SK-N-SH (cell line): Measurements from ENCODE around the gene ENOX2. TPM values are rescaled to one million over a fixed set of nuclear protein-coding genes. Genes with fewer than 3 reads are reported as not detected.
A peak's percentile ranks its signal among the peaks of the same experiment; 100 is the strongest.

Experiments used
- CTCF ChIA-PET: fragments of 300-600, 350-600 bp; formaldehyde crosslinking; extraction: SDS; loops from one replicate; lab custom pipeline; 2021; lab: Yijun Ruan, JAX
- POLR2A ChIA-PET: fragments of 350-600 bp; sonication (Branson Sonifier 250); formaldehyde crosslinking; extraction: SDS; loops from one replicate; lab custom pipeline; 2020; ENCODE audit warnings: antibody characterized with exemption, inconsistent platforms; lab: Yijun Ruan, JAX
- DNase-seq: peaks from one replicate; pipeline ENCODE4 v3.0.0; 2012
- H2AFZ ChIP-seq: fragments of 200-600 bp; sonication (generic); 2 replicates; pipeline ENCODE4 v1.8.1; 2016; ENCODE audit warnings: antibody characterized with exemption, mild to moderate bottlenecking, low read depth
- H3F3A ChIP-seq: fragments of 200-600 bp; sonication (generic); replicated peaks from 2 replicates; pipeline ENCODE3; 2016; ENCODE audit warnings: antibody characterized with exemption, mild to moderate bottlenecking; ENCODE audit not compliant: insufficient read depth
- H3K27ac ChIP-seq, 2 experiments: fragments of 200-500 bp in 1 of 2; fragments of 200-600 bp in 1 of 2; sonication (Bioruptor generic) in 1 of 2; sonication (generic), shearing (Covaris generic) in 1 of 2; 2 replicates each; pipeline versions ENCODE4 v1.5.1 to v1.6.1; 2014 to 2016; ENCODE audit warnings: low read depth in 2 of 2, inconsistent platforms in 1 of 2, low read length in 1 of 2, mild to moderate bottlenecking in 1 of 2, mixed read lengths in 1 of 2
- H3K27me3 ChIP-seq: fragments of 200-600 bp; sonication (generic), shearing (Covaris generic); 2 replicates; pipeline ENCODE4 v1.6.1; 2016; ENCODE audit warnings: mixed run types; ENCODE audit not compliant: insufficient read depth
- H3K36me3 ChIP-seq, 2 experiments: fragments of 200-500 bp in 1 of 2; fragments of 200-600 bp in 1 of 2; sonication (Bioruptor generic) in 1 of 2; sonication (generic) in 1 of 2; replicated peaks in 1 of 2; 2 replicates each; pipeline versions ENCODE3 to v1.5.1; 2014 to 2016; ENCODE audit warnings: low read length in 1 of 2, mild to moderate bottlenecking in 1 of 2; ENCODE audit not compliant: insufficient read depth in 2 of 2, control insufficient read depth in 1 of 2
- H3K4me1 ChIP-seq, 2 experiments: fragments of 200-500 bp in 1 of 2; fragments of 200-600 bp in 1 of 2; sonication (Bioruptor generic) in 1 of 2; sonication (generic), shearing (Covaris generic) in 1 of 2; 2 replicates each; pipeline versions ENCODE4 v1.5.1 to v1.6.1; 2014 to 2016; ENCODE audit warnings: low read depth in 1 of 2, low read length in 1 of 2, mixed run types in 1 of 2; ENCODE audit not compliant: insufficient read depth in 2 of 2, control insufficient read depth in 1 of 2
- H3K4me2 ChIP-seq: fragments of 200-600 bp; sonication (generic), shearing (Covaris generic); 2 replicates; pipeline ENCODE4 v1.6.1; 2017; ENCODE audit warnings: mixed run types
- H3K4me3 ChIP-seq, 2 experiments: fragments of 200-500 bp in 1 of 2; fragments of 200-600 bp in 1 of 2; sonication (Bioruptor generic) in 1 of 2; sonication (generic), shearing (Covaris generic) in 1 of 2; 2 replicates each; pipeline versions ENCODE4 v1.5.1 to v1.8.1; 2014 to 2016; ENCODE audit warnings: low read depth in 2 of 2, inconsistent platforms in 1 of 2, low read length in 1 of 2, mild to moderate bottlenecking in 1 of 2, mixed read lengths in 1 of 2, moderate library complexity in 1 of 2
- H3K79me2 ChIP-seq: fragments of 200-600 bp; sonication (generic); 2 replicates; pipeline ENCODE4 v1.8.1; 2017; ENCODE audit warnings: mild to moderate bottlenecking; ENCODE audit not compliant: insufficient read depth
- H3K9ac ChIP-seq: fragments of 200-600 bp; sonication (generic); 2 replicates; pipeline ENCODE4 v1.6.1; 2017; ENCODE audit warnings: mixed run types
- H3K9me2 ChIP-seq: fragments of 200-600 bp; sonication (generic); 2 replicates; pipeline ENCODE4 v1.6.1; 2017; ENCODE audit warnings: mixed run types
- H3K9me3 ChIP-seq: fragments of 200-600 bp; sonication (generic); 2 replicates; pipeline ENCODE4 v1.6.1; 2017; ENCODE audit warnings: mixed run types, mild to moderate bottlenecking, moderate library complexity
- H4K20me1 ChIP-seq: fragments of 200-600 bp; sonication (generic); 2 replicates; pipeline ENCODE4 v1.6.1; 2017; ENCODE audit warnings: mild to moderate bottlenecking, mixed run types; ENCODE audit not compliant: insufficient read depth
- EP300 ChIP-seq, 2 experiments: IDR thresholded peaks; 2 replicates each; pipeline versions ENCODE4 v1.4.0 to v1.6.1; 2012; ENCODE audit warnings: borderline replicate concordance in 1 of 2, low read depth in 1 of 2, low read length in 1 of 2
- FOSL2 ChIP-seq: IDR thresholded peaks from 2 replicates; pipeline ENCODE4 v1.4.0; 2012; ENCODE audit warnings: low read depth, mild to moderate bottlenecking, moderate library complexity, borderline replicate concordance
- TAF1 ChIP-seq: IDR thresholded peaks from 2 replicates; pipeline ENCODE4 v1.6.1; 2012; ENCODE audit warnings: low read depth, mild to moderate bottlenecking, low read length, moderate library complexity, borderline replicate concordance
- TCF12 ChIP-seq: IDR thresholded peaks from 2 replicates; pipeline ENCODE4 v1.4.0; 2012
- WGBS: methylation state at CpG from one replicate; pipeline ENCODE4 v1.1.6; 2017; ENCODE audit warnings: low lambda C conversion rate; 5-methylcytosine and 5-hydroxymethylcytosine counted together
- polyA plus RNA-seq, 3 experiments: library from polyadenylated mRNA; depleted of rRNA; stranded (reverse); fragments of >200 nt; gene quantifications; 2 replicates each; pipeline ENCODE4 v1.2.3, GENCODE V29; 2012
- TF ChIP-seq, protein P1 (sequence below): fragments of 150-350 bp; IDR thresholded peaks from 2 replicates; pipeline ENCODE4 v1.6.1; 2016; ENCODE audit warnings: mild to moderate bottlenecking, low read depth, low read length
- TF ChIP-seq, protein P2 (sequence below): fragments of 200-600 bp; sonication (generic); IDR thresholded peaks from 2 replicates; pipeline ENCODE4 v1.6.1; 2017; ENCODE audit warnings: antibody characterized with exemption, mild to moderate bottlenecking, moderate library complexity

ENOX2 gene
- polyA plus RNA-seq, 1 of the 3 experiments (the other 2 are of a cell fraction) = 8.8 TPM

GRCh38 chrX:130786030-130786429, 117.0 kb downstream of the ENOX2 start:
- Histone ChIP-seq H3K4me1 (no peaks in the 10 kb centered on the region; a peak in 1 of 4 replicates), H2AFZ (no peak overlapping the region), H3K79me2 (no peaks in the 10 kb centered on the region), H4K20me1 (no peaks in the 10 kb centered on the region), H3K9ac (no peak overlapping the region), H3K4me3 (no peak overlapping the region), H3K27ac (no peak overlapping the region), H3K4me2 (no peak overlapping the region), H3F3A (no peaks in the 10 kb centered on the region), H3K9me3 (no peaks in the 10 kb centered on the region), H3K27me3 (no peaks in the 10 kb centered on the region), H3K9me2 (no peaks in the 10 kb centered on the region), H3K36me3 (no peaks in the 10 kb centered on the region)
- 41% methylated on average over 2 of the region's 2 CpGs for WGBS
- TF ChIP-seq TAF1 = no peak
- TF ChIP-seq, protein P1, sequence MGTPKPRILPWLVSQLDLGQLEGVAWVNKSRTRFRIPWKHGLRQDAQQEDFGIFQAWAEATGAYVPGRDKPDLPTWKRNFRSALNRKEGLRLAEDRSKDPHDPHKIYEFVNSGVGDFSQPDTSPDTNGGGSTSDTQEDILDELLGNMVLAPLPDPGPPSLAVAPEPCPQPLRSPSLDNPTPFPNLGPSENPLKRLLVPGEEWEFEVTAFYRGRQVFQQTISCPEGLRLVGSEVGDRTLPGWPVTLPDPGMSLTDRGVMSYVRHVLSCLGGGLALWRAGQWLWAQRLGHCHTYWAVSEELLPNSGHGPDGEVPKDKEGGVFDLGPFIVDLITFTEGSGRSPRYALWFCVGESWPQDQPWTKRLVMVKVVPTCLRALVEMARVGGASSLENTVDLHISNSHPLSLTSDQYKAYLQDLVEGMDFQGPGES = no peak
- no peak for DNase-seq
- CTCF ChIA-PET = no interaction called here
- POLR2A ChIA-PET = no interaction called here

DNA sequence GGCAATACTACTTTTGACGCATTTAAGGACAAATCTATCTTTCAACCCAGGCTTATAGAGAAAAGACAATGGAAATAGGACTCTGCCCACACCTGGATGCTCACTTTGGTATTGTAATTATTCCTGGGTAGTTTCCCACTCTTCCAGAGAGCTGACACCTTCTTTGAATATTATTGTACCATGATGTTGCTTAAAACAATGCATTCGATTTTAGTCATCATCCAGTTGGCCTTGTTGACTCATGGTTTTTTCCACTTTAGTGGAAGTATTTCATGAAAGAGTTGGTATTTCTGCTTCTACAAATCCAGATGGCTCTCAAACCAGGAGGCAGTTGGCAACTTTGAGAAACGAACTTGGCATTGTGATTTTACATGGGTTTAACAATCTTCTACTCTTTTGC, 124.2 kb downstream of the ENOX2 start:
- Histone ChIP-seq H3K27ac (peak overlapping the region in 1 of 2 experiments; percentile 21; a peak in 1 of 4 replicates), H3F3A (no peaks in the 10 kb centered on the region), H3K36me3 (no peaks in the 10 kb centered on the region), H3K9ac (no peak overlapping the region), H4K20me1 (no peaks in the 10 kb centered on the region), H3K4me3 (no peak overlapping the region), H3K79me2 (no peaks in the 10 kb centered on the region), H2AFZ (no peak overlapping the region), H3K9me2 (no peaks in the 10 kb centered on the region), H3K4me1 (no peaks in the 10 kb centered on the region), H3K4me2 (no peak overlapping the region), H3K9me3 (no peaks in the 10 kb centered on the region), H3K27me3 (no peaks in the 10 kb centered on the region)
- 0 out of 4 replicates have a peak, but pooled peaks of 1 of the 2 experiments have one; percentile 13 for TF ChIP-seq EP300 (IDR thresholded peaks at IDR 0.05; ENCODE audit: borderline replicate concordance in 1 of 2, low read depth in 1 of 2, low read length in 1 of 2)
- TF ChIP-seq FOSL2 = peak; percentile 39; the same call in 1 of the 2 replicates
- TF ChIP-seq, protein P2, sequence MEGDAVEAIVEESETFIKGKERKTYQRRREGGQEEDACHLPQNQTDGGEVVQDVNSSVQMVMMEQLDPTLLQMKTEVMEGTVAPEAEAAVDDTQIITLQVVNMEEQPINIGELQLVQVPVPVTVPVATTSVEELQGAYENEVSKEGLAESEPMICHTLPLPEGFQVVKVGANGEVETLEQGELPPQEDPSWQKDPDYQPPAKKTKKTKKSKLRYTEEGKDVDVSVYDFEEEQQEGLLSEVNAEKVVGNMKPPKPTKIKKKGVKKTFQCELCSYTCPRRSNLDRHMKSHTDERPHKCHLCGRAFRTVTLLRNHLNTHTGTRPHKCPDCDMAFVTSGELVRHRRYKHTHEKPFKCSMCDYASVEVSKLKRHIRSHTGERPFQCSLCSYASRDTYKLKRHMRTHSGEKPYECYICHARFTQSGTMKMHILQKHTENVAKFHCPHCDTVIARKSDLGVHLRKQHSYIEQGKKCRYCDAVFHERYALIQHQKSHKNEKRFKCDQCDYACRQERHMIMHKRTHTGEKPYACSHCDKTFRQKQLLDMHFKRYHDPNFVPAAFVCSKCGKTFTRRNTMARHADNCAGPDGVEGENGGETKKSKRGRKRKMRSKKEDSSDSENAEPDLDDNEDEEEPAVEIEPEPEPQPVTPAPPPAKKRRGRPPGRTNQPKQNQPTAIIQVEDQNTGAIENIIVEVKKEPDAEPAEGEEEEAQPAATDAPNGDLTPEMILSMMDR = no peak
- TF ChIP-seq TCF12 = peak; percentile 35
- TF ChIP-seq, protein P1 = no peak
- no peak for DNase-seq
- 34% methylated on average over 3 of the region's 3 CpGs for WGBS
- CTCF ChIA-PET = interaction anchor here (0.9 kb wide), 1 partner anchor 203 kb away, joined by 3 read pairs; no protein-coding TSS in a partner anchor
- POLR2A ChIA-PET = no interaction called here
